ENCODE results near the gene UNKL.

Gene UNKL

GRCh38 chr16:1374418-1375297, 39.8 kb downstream of the UNKL start:
- no peak for DNase-seq

GRCh38 chr16:1372292-1372950, 42.1 kb downstream of the UNKL start:
- no peak for DNase-seq

GRCh38 chr16:1371054-1371978, 43.2 kb downstream of the UNKL start:
- DNase-seq: no peak

- no peak for DNase-seq
These were observed 46.9 kb downstream of the UNKL start for GRCh38 chr16:1367486-1368174.

GRCh38 chr16:1366712-1367299, 47.7 kb downstream of the UNKL start:
- no peak for DNase-seq

- no peak for DNase-seq
These were observed 48.3 kb downstream of the UNKL start for GRCh38 chr16:1366060-1366711.

GRCh38 chr16:1364510-1364909, 50.0 kb downstream of the UNKL start:
- no peak for DNase-seq

GRCh38 chr16:1363501-1364041, 50.9 kb downstream of the UNKL start:
- DNase-seq: peak; percentile 56 to 81 (median 65)

- no peak for DNase-seq
These were observed 51.7 kb downstream of the UNKL start for GRCh38 chr16:1362807-1363206.

- DNase-seq: no peak
These were observed 52.7 kb downstream of the UNKL start for GRCh38 chr16:1361685-1362360.

- peak; percentile 44 to 50 (median 48) for DNase-seq
These were observed 56.5 kb downstream of the UNKL start for GRCh38 chr16:1357906-1358566.

GRCh38 chr16:1356061-1356900, 58.2 kb downstream of the UNKL start:
- no peak for DNase-seq

GRCh38 chr16:1355591-1355990, 58.9 kb downstream of the UNKL start:
- no peak for DNase-seq

- no peak for DNase-seq
These were observed 59.5 kb downstream of the UNKL start for GRCh38 chr16:1354815-1355540.

GRCh38 chr16:1351582-1352362, 62.7 kb downstream of the UNKL start, which contains the start of the genes GNPTG and TSR3:
GNPTG (plus strand) TSS chr16:1351931; CDS start chr16:1351966, 35 bp downstream.
TSR3 (minus strand) TSS chr16:1351878; CDS start chr16:1351804, 74 bp downstream.
- DNase-seq: peak; percentile 96 to 99 (median 98)

GRCh38 chr16:1351215-1351581, 63.3 kb downstream of the UNKL start:
- DNase-seq: peak in 2 of 3 donors; percentile 27 to 47

GRCh38 chr16:1350691-1351090, 63.8 kb downstream of the UNKL start:
- no peak for DNase-seq

Data from suppressor macrophage treated with lipopolysaccharide for 1 hour (primary cell).